LNCAP (cell line): ENCODE measurements around the gene DCANP1.

Source experiments
- CTCF ChIP-seq: fragments of 450-650 bp; IDR thresholded peaks from 2 replicates; pipeline ENCODE4 v1.5.1; 2017; ENCODE audit warnings: mild to moderate bottlenecking

Gene DCANP1

DNA sequence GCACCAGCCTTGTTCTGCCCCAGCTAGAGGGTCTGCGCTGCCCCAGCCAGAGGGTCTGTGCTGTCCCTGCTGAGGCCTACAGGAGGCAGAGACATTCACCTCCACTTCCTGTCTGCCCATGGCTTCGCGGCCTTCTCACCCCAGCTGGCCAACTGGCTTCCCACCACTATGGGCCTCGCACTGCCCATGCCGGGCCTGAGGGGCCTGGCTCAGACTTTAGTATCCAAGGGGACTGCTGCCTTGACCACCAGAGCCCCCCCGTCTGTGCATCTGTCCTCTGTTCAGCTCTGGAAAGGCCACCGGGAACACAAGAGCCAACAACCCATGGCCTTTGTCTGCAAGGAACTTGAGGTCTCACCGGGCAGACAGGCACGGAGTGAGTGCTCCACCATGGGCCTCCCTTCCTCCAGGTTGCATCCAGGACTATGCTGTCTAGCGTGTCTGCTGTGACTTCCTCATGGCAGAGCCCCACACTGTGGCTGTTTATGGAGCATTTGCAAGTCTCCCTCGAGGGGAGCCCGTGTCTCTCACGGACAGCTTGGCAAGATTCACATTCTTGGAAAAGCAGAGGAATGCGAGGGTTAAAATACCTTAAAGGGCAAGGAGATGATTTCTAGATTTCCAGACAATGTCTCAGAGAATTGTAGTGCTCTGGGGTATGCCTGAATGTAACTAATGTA, 1.7 kb downstream of the DCANP1 start:
- no peak for TF ChIP-seq CTCF

- TF ChIP-seq CTCF = no peak
These were observed 2.3 kb downstream of the DCANP1 start for GRCh38 chr5:135444881-135445280.

DNA sequence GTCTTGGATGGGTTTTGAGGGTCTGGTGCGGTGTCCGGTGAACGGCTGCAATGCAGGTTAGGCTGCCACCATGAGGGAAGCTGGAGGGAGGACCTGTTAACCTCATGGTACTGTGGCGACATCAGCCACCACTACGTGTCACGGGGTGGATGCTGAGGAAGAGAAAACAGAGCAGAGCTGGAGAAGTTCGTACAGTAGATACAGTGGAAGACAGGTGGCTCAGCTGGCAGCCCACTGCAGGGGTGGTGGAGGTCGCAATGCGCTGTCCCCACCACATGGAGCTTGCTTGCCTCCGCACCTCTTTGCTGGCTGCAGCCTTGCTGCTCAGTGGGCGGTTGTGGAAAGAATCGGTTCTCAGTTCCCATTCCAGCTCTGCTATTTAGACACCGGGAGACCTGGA, 2.8 kb downstream of the DCANP1 start:
- no peak for TF ChIP-seq CTCF

DNA sequence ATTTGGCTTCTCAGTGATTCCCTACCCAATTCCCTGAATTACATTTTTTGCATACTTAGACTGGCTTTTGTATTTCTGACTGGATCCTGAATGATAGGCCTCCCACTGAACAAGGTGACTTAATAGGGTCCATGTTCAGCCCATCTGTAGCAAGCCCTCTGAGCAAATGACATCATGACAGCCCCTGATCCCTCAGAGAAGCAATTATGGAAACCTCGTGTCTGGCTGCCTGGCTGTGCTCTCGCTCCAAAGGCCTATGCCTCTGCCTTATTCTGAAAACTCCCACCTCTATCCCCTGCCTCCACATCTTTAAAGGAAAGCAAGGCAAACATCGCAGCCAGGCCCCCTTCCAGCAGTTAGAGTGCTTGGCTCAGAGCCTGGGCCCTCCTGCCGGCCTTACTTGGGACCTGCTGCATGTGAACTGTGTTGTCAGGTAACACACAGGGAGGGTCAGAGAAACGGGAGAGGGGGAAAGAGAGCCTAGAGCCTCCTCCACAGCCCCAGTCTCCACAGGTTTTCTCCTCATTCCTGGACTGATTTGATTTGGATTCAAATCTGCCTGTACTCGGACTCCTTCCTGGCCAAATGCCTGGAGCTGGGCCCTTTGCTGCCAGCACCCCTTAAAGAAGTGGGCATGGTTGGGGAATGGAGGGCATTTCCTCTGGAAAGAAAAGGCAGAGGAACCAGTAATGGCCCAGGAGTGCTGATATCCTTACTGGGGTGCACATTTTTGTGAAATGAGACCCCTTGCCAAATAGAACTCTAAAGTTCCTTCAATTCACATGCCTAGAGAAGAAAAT, 3.8 kb downstream of the DCANP1 start:
- TF ChIP-seq CTCF = no peak

DNA sequence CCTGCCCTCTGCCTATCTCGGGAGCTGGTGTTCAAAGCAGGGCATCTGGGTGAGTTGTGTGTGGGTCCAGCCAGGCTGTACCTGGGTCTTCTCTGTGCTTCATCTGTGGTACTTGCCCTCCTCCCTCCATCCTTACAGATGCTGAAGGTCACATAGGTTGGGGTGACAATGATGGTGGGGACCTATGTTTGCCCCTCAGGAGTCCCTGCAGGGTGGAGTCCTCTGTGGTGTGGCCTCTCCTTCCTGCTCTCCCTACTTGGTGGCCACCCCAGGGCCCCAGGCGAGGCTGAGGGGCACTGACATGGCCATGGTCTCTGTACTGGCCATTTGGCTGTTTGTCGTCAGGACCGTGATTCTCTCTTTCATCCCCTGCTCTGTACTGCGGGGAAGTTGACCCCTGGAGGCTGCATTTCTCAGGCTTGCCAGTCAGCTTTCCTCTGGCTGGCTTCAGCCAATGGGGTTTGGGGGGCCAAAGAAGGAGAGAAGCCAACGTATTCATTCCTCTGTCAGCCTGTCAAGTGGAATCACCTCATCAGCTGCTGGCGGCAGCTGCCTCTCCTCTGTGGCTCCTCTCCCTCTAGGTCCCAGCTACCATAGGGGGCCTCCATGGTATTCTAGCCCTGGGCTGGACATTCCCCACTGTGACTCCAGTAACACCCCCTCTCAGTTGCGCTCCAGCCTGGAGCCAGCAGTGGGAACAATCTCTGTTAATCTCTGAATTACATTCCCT, 4.6 kb downstream of the DCANP1 start:
- TF ChIP-seq CTCF = no peak

GRCh38 chr5:135441919-135442318, 5.2 kb downstream of the DCANP1 start:
- no peak for TF ChIP-seq CTCF

GRCh38 chr5:135441350-135441831, 5.8 kb downstream of the DCANP1 start:
- TF ChIP-seq CTCF = no peak
